ENCODE measurements around the gene ISLR2. TPM values are rescaled to one million over a fixed set of nuclear protein-coding genes. Genes with fewer than 3 reads are reported as not detected.

ISLR2 gene
- total RNA-seq, 1 donor from 2014 or later = 9.6 TPM

GRCh38 chr15:74130849-74131627, 652 bp downstream of the ISLR2 start:
- H3K4me3 Mint-ChIP-seq = peak overlapping the region; percentile 84
- H3K27ac Mint-ChIP-seq (ENCODE audit: unreplicated experiment) = no peak overlapping the region
- H3K9me3 Mint-ChIP-seq = no peaks in the 10 kb centered on the region
- H3K4me1 Mint-ChIP-seq = peaks cover 44% of the 10 kb centered on the region
- DNase-seq (ENCODE audit: low read depth, low spot score) = no peak
- H3K27me3 Mint-ChIP-seq (ENCODE audit: low read depth) = peaks cover 96% of the 10 kb centered on the region
- H3K36me3 Mint-ChIP-seq (ENCODE audit: low read depth) = peaks cover 5% of the 10 kb centered on the region
- TF ChIP-seq, protein P1, sequence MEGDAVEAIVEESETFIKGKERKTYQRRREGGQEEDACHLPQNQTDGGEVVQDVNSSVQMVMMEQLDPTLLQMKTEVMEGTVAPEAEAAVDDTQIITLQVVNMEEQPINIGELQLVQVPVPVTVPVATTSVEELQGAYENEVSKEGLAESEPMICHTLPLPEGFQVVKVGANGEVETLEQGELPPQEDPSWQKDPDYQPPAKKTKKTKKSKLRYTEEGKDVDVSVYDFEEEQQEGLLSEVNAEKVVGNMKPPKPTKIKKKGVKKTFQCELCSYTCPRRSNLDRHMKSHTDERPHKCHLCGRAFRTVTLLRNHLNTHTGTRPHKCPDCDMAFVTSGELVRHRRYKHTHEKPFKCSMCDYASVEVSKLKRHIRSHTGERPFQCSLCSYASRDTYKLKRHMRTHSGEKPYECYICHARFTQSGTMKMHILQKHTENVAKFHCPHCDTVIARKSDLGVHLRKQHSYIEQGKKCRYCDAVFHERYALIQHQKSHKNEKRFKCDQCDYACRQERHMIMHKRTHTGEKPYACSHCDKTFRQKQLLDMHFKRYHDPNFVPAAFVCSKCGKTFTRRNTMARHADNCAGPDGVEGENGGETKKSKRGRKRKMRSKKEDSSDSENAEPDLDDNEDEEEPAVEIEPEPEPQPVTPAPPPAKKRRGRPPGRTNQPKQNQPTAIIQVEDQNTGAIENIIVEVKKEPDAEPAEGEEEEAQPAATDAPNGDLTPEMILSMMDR (conservative IDR thresholded peaks at IDR 0.05) = no peak

- no peak for DNase-seq (ENCODE audit: low read depth, low spot score)
- Mint-ChIP-seq H3K4me1 (peaks cover 50% of the 10 kb centered on the region), H3K4me3 (peak overlapping the region; percentile 84), H3K27me3 (ENCODE audit: low read depth) (peaks cover 98% of the 10 kb centered on the region), H3K9me3 (no peaks in the 10 kb centered on the region), H3K27ac (ENCODE audit: unreplicated experiment) (no peak overlapping the region), H3K36me3 (ENCODE audit: low read depth) (peaks cover 5% of the 10 kb centered on the region)
- TF ChIP-seq, protein P1 (conservative IDR thresholded peaks at IDR 0.05) = no peak
Measured at GRCh38 chr15:74131628-74132413, 1.4 kb downstream of the ISLR2 start.

DNA sequence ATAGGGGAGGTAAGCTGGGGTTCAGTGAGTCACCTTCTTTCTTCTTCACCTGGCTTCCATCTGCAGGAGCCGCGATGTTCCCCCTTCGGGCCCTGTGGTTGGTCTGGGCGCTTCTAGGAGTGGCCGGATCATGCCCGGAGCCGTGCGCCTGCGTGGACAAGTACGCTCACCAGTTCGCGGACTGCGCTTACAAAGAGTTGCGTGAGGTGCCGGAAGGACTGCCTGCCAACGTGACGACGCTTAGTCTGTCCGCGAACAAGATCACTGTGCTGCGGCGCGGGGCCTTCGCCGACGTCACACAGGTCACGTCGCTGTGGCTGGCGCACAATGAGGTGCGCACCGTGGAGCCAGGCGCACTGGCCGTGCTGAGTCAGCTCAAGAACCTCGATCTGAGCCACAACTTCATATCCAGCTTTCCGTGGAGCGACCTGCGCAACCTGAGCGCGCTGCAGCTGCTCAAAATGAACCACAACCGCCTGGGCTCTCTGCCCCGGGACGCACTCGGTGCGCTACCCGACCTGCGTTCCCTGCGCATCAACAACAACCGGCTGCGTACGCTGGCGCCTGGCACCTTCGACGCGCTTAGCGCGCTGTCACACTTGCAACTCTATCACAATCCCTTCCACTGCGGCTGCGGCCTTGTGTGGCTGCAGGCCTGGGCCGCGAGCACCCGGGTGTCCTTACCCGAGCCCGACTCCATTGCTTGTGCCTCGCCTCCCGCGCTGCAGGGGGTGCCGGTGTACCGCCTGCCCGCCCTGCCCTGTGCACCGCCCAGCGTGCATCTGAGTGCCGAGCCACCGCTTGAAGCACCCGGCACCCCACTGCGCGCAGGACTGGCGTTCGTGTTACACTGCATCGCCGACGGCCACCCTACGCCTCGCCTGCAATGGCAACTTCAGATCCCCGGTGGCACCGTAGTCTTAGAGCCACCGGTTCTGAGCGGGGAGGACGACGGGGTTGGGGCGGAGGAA, 2.6 kb downstream of the ISLR2 start:
- peaks cover 56% of the 10 kb centered on the region for H3K4me1 Mint-ChIP-seq
- H3K27me3 Mint-ChIP-seq (ENCODE audit: low read depth) = peaks cover 97% of the 10 kb centered on the region
- H3K9me3 Mint-ChIP-seq = no peaks in the 10 kb centered on the region
- no peak overlapping the region for H3K4me3 Mint-ChIP-seq
- DNase-seq (ENCODE audit: low read depth, low spot score) = no peak
- H3K27ac Mint-ChIP-seq (ENCODE audit: unreplicated experiment) = no peak overlapping the region
- TF ChIP-seq, protein P1 (conservative IDR thresholded peaks at IDR 0.05) = no peak
- H3K36me3 Mint-ChIP-seq (ENCODE audit: low read depth) = peaks cover 5% of the 10 kb centered on the region

DNA sequence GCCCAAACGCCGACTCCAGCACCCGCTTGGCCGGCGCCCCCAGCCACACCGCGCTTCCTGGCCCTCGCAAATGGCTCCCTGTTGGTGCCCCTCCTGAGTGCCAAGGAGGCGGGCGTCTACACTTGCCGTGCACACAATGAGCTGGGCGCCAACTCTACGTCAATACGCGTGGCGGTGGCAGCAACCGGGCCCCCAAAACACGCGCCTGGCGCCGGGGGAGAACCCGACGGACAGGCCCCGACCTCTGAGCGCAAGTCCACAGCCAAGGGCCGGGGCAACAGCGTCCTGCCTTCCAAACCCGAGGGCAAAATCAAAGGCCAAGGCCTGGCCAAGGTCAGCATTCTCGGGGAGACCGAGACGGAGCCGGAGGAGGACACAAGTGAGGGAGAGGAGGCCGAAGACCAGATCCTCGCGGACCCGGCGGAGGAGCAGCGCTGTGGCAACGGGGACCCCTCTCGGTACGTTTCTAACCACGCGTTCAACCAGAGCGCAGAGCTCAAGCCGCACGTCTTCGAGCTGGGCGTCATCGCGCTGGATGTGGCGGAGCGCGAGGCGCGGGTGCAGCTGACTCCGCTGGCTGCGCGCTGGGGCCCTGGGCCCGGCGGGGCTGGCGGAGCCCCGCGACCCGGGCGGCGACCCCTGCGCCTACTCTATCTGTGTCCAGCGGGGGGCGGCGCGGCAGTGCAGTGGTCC, 3.5 kb downstream of the ISLR2 start:
- H3K27me3 Mint-ChIP-seq (ENCODE audit: low read depth) = peaks cover 93% of the 10 kb centered on the region
- H3K9me3 Mint-ChIP-seq = no peaks in the 10 kb centered on the region
- peaks cover 61% of the 10 kb centered on the region for H3K4me1 Mint-ChIP-seq
- no peak overlapping the region for H3K27ac Mint-ChIP-seq (ENCODE audit: unreplicated experiment)
- H3K4me3 Mint-ChIP-seq = no peak overlapping the region
- DNase-seq (ENCODE audit: low read depth, low spot score) = no peak
- TF ChIP-seq, protein P1 (conservative IDR thresholded peaks at IDR 0.05) = no peak
- peaks cover 5% of the 10 kb centered on the region for H3K36me3 Mint-ChIP-seq (ENCODE audit: low read depth)
